Endodermal cell (in vitro differentiated cells): Measurements from ENCODE around the gene OASL. TPM values are rescaled to one million over a fixed set of nuclear protein-coding genes. Genes with fewer than 3 reads are reported as not detected.

ENCODE experiments used
- DNase-seq: peaks from one replicate; pipeline ENCODE4 v3.0.0-alpha.2; 2017
- H3K27ac ChIP-seq: 2 replicates; pipeline ENCODE4 v1.5.1; 2013; ENCODE audit warnings: mild to moderate bottlenecking, low read depth, low read length, moderate library complexity
- H3K27me3 ChIP-seq: 2 replicates; pipeline ENCODE4 v1.6.1; 2013; ENCODE audit warnings: mild to moderate bottlenecking, low read length, moderate library complexity; ENCODE audit not compliant: insufficient read depth, control insufficient read depth, poor library complexity, severe bottlenecking
- H3K36me3 ChIP-seq: 2 replicates; pipeline ENCODE4 v1.7.0; 2013; ENCODE audit warnings: mild to moderate bottlenecking, low read length, moderate library complexity; ENCODE audit not compliant: control insufficient read depth, insufficient read depth
- H3K4me1 ChIP-seq: one replicate; pipeline ENCODE4 v1.7.0; 2013; ENCODE audit warnings: low read length; ENCODE audit not compliant: control insufficient read depth, insufficient read depth
- H3K4me3 ChIP-seq: 2 replicates; pipeline ENCODE4 v1.5.1; 2013; ENCODE audit warnings: mild to moderate bottlenecking, low read length, moderate library complexity
- H3K9ac ChIP-seq: 2 replicates; pipeline ENCODE4 v1.6.1; 2013; ENCODE audit warnings: mild to moderate bottlenecking, low read length, moderate library complexity; ENCODE audit not compliant: poor library complexity, severe bottlenecking; ENCODE audit errors: extremely low read depth
- H3K9me3 ChIP-seq: 2 replicates; pipeline ENCODE4 v1.6.1; 2013; ENCODE audit warnings: mild to moderate bottlenecking, low read length, moderate library complexity; ENCODE audit not compliant: control insufficient read depth
- H3K27ac Mint-ChIP-seq: 2 replicates; pipeline ENCODE4 v1.8.0; 2020; ENCODE audit warnings: mixed read lengths
- H3K27me3 Mint-ChIP-seq: 2 replicates; pipeline ENCODE4 v1.8.0; 2021; ENCODE audit warnings: mild to moderate bottlenecking, mixed read lengths; ENCODE audit not compliant: insufficient read depth
- H3K36me3 Mint-ChIP-seq: 2 replicates; pipeline ENCODE4 v1.8.0; 2020; ENCODE audit warnings: low read depth, mixed read lengths
- H3K4me1 Mint-ChIP-seq: 2 replicates; pipeline ENCODE4 v1.8.0; 2020; ENCODE audit warnings: mixed read lengths
- H3K4me3 Mint-ChIP-seq: 2 replicates; pipeline ENCODE4 v1.8.0; 2020; ENCODE audit warnings: mild to moderate bottlenecking, moderate library complexity, mixed read lengths
- H3K9me3 Mint-ChIP-seq: 2 replicates; pipeline ENCODE4 v1.8.0; 2020; ENCODE audit warnings: mild to moderate bottlenecking, mixed read lengths
- CTCF ChIP-seq: fragments of 200-600 bp; sonication (generic); conservative IDR thresholded peaks from 2 replicates; pipeline ENCODE4 v1.5.0; 2021; ENCODE audit warnings: antibody characterized with exemption, mild to moderate bottlenecking
- WGBS, 2 experiments: methylation state at CpG; one replicate each; pipeline versions ENCODE4 v1.1.5 to v1.1.7; 2013; ENCODE audit warnings: missing lambda C conversion rate in 2 of 2, mixed read lengths in 1 of 2; ENCODE audit not compliant: insufficient coverage in 1 of 2, insufficient read length in 1 of 2; 5-methylcytosine and 5-hydroxymethylcytosine counted together
- total RNA-seq, 2 donors: library from RNA; stranded (reverse); fragmentation: NEBNext Ultra II Directional in 1 of 2; extraction: Animal tissue kit (Norgen Biotek cat#: 25700) in 1 of 2; gene quantifications; 2 replicates in 1 of 2; 3 replicates in 1 of 2; pipeline ENCODE4 v1.2.1, GENCODE V29; 2021

OASL gene
- total RNA-seq, 2 donors from 2014 or later, result not detected

GRCh38 chr12:120981407-120981941, 57.6 kb downstream of the OASL start:
- Histone ChIP-seq H3K9ac (no peak overlapping the region), H3K27ac (no peak overlapping the region), H3K27me3 (no peaks in the 10 kb centered on the region), H3K9me3 (no peaks in the 10 kb centered on the region), H3K4me1 (no peaks in the 10 kb centered on the region), H3K36me3 (no peaks in the 10 kb centered on the region), H3K4me3 (no peak overlapping the region)
- WGBS, 2 experiments, result 80 to 89% methylated on average over 5 to 6 of the region's 6 CpGs
- H3K36me3 Mint-ChIP-seq, result no peaks in the 10 kb centered on the region
- H3K27ac Mint-ChIP-seq, result peak overlapping the region; percentile 2
- H3K4me3 Mint-ChIP-seq, result no peak overlapping the region
- no peak for TF ChIP-seq CTCF
- H3K27me3 Mint-ChIP-seq, result no peaks in the 10 kb centered on the region
- no peaks in the 10 kb centered on the region for H3K9me3 Mint-ChIP-seq
- H3K4me1 Mint-ChIP-seq, result peaks cover 33% of the 10 kb centered on the region
- no peak for DNase-seq

GRCh38 chr12:120980800-120981368, 58.2 kb downstream of the OASL start:
- peak overlapping the region; percentile 60 for H3K27ac Mint-ChIP-seq
- no peaks in the 10 kb centered on the region for H3K27me3 ChIP-seq
- WGBS, 2 experiments, result 81 to 85% methylated on average over 6 to 13 of the region's 13 CpGs
- peaks cover 3% of the 10 kb centered on the region for H3K36me3 Mint-ChIP-seq
- no peak for DNase-seq
- no peaks in the 10 kb centered on the region for H3K36me3 ChIP-seq
- no peaks in the 10 kb centered on the region for H3K9me3 ChIP-seq
- no peak overlapping the region for H3K4me3 ChIP-seq
- no peaks in the 10 kb centered on the region for H3K27me3 Mint-ChIP-seq
- no peaks in the 10 kb centered on the region for H3K9me3 Mint-ChIP-seq
- H3K27ac ChIP-seq, result no peak overlapping the region
- no peak overlapping the region for H3K9ac ChIP-seq
- no peak for TF ChIP-seq CTCF
- peaks cover 31% of the 10 kb centered on the region for H3K4me1 Mint-ChIP-seq
- H3K4me3 Mint-ChIP-seq, result peak overlapping the region; percentile 47
- H3K4me1 ChIP-seq, result no peaks in the 10 kb centered on the region

- no peak overlapping the region for H3K27ac ChIP-seq
- Mint-ChIP-seq H3K4me1 (peaks cover 31% of the 10 kb centered on the region), H3K36me3 (peaks cover 3% of the 10 kb centered on the region), H3K27ac (peak overlapping the region; percentile 60), H3K9me3 (no peaks in the 10 kb centered on the region), H3K4me3 (peak overlapping the region; percentile 47), H3K27me3 (no peaks in the 10 kb centered on the region)
- no peaks in the 10 kb centered on the region for H3K4me1 ChIP-seq
- H3K27me3 ChIP-seq, result no peaks in the 10 kb centered on the region
- H3K9ac ChIP-seq, result no peak overlapping the region
- no peak overlapping the region for H3K4me3 ChIP-seq
- H3K36me3 ChIP-seq, result no peaks in the 10 kb centered on the region
- DNase-seq, result peak; percentile 83
- no peak for TF ChIP-seq CTCF
- 75 to 89% methylated on average over 4 to 11 of the region's 11 CpGs for WGBS, 2 experiments
- H3K9me3 ChIP-seq, result no peaks in the 10 kb centered on the region
Observed at GRCh38 chr12:120979862-120980696, 59.0 kb downstream of the OASL start.
